ENCODE results near the gene DUSP3. TPM values are rescaled to one million over a fixed set of nuclear protein-coding genes. Genes with fewer than 3 reads are reported as not detected.

DUSP3 gene
- 33.8 and 49.7 TPM in 2 replicates for total RNA-seq

DNA sequence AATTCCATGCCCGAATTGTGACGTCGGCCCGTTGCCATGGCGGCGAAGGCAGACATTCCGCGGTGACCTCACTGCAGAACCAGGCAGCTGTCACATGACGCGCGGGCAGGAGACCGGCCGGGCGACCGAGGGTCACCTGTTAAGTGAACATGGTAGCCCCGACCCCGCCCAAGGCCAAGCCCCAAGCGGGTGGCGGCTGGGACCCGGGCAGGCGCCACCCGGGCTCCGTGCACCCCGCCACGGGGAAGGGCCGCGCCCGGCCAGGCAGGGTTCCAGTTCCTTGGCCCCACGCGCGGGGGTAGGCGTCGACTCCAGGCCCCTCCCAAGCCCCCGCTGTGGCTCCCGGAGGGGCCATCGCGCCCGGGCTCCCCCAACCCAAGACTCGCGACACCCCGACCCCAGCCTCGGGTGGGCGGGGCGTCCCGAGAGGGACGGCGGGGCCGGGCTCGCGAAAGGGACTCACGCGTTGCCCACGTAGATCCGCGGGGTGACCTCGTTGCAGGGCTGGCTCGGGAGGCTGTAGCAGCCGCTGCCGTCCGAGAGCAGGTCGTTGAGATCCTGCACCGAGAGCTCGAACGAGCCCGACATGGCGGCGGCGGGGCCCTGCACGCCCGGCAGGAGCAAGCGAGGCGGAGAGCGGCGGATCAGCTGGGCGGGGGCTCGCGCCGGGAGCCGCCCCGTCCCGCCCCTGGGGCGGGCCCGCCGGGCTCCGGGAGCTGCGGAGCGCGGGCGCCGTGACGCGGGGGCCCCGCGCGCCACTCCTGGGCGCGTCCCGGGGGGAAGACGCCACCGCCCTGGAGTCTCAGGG lies at the start of gene DUSP3:
Gene DUSP3, minus strand, starts transcription at position 641 of the 808 bp plus-strand sequence. Its CDS starts 53 bp downstream, at position 588.

DNA sequence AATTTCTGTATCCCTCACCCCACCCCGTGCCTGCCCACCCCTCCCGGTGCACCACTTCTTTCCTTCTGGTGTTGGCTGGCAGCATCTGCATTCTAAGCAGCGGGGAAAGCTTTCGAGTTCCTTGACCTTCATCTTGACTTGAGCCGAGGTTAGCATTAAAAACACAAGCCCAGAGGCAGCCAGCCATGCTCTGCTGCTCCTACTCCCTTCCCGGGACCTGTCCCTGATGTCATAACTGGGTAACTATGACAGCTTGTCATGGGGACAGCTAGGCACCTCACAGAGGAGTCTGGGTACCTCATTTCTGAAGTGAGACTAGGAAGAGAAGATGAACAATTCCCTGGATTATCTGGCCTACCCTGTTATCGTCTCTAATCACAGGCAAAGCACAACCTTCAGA lies 1.4 kb upstream of the DUSP3 start, which contains the start of gene CFAP97D1:
Gene CFAP97D1, plus strand, starts transcription at position 301 of the 400 bp plus-strand sequence. Its CDS starts 28 bp downstream, at position 329.

DNA sequence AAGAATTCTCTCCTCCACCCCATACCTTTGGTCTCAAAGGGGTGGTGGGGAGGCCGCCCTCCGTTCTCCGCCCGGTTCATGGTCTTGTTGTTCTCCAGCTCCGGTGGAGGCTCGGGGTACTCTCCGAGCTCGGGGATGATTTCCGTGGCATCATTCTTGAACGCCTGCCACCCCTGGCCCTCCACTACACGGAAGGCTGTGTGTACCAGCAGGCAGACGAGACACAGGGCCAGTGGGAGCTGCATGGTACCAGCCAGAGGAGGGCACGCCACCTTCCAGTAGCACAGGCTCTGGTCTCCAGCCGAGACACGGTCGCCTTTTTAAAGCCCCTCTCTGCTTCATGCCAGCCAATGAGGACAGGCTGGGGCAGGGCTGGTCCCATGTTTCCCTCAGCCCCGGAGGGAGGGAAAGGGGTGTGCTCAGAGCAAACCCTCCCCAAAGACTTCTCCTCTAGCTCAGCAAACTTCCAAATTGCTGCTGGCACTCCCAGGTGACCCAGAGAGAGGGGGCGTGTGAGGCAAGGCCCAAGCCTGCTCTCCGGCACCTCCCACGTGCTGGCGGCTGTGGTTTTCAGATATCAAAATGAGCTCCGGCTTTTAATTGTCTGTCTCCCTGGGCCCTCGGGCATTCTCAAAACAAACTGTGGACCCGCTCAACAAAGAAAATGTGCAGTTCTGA lies 20.1 kb downstream of the DUSP3 start, which contains the start of gene SOST:
Gene SOST, minus strand, starts transcription at position 295 of the 678 bp plus-strand sequence. Its CDS starts 50 bp downstream, at position 245.

Other genes with a start within 250 kb of the DUSP3 start
- gene ETV4, start 232.6 kb downstream of the DUSP3 start, total RNA-seq = 5.8 and 13.3 TPM in 2 replicates
- gene MEOX1, start 117.1 kb downstream of the DUSP3 start, total RNA-seq = not detected in 2 replicates
- gene SOST, start 20.2 kb downstream of the DUSP3 start, total RNA-seq = not detected in 2 replicates
- not detected in 2 replicates for gene CFAP97D1, start 1.5 kb upstream of the DUSP3 start, total RNA-seq
- gene MPP3, start 54.2 kb upstream of the DUSP3 start, total RNA-seq = 5.5 and 6.8 TPM in 2 replicates
- gene CD300LG, start 68.2 kb upstream of the DUSP3 start, total RNA-seq = not detected in 2 replicates
- gene MPP2, start 128.6 kb upstream of the DUSP3 start, total RNA-seq = 0.97 and 1.7 TPM in 2 replicates
- gene PPY, start 163.5 kb upstream of the DUSP3 start, total RNA-seq = not detected in 2 replicates
- gene PYY, start 175.0 kb upstream of the DUSP3 start, total RNA-seq = not detected in 2 replicates
- gene NAGS, start 225.6 kb upstream of the DUSP3 start, total RNA-seq = 3.2 and 13.4 TPM in 2 replicates
- gene TMEM101, start 236.0 kb upstream of the DUSP3 start, total RNA-seq = 83.3 and 104 TPM in 2 replicates

Data from epithelial cell of umbilical artery (primary cell).